ENCODE results near the gene NACC2.

DNA sequence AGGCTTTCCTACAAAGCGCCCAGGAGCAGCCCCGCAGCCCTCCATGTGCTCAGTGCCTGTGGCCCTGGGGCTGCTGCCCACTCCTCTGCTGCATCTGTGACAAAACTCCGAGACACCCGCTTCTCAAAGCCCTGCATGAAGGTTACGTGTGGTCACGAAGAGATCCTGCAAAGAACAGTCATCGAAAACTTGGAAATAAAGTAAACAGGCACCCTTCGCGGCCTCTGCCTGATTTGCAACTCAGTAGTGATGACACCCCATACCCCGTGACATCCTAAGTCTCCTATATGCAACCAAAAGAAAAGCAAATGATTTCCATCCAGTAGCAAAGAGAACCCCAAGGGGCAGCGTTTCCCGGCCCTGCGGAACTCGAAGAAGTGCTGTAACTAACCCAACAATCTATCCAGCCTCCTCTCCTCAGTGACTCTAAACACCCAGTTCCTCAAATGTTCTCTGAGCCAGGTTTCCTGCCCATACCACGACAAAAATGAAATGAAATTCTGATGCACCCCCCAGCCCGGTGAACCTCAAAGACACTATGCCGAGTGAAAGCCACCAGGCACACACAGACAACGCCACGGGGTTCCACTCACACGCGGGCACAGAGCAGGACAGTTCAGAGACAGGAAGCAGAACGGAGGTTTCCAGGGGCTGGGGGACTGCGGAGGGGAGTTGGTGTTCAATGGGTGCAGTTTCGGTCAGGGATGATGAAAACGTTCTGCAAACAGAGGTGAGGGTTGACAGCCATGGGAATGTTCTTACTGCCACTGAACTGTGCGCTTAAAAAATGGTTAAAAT lies 19.0 kb downstream of the NACC2 start:
- no peak for TF ChIP-seq CTCF (IDR thresholded peaks at IDR 0.05 in 8 of 11, conservative IDR thresholded peaks at IDR 0.05 in 3 of 11)
- TF ChIP-seq POLR2A (IDR thresholded peaks at IDR 0.05), result no peak
